Measurements from ENCODE around the gene TBC1D22A.

TBC1D22A gene

GRCh38 chr22:46737105-46737975 is 25.1 kb upstream of the TBC1D22A start:
- DNase-seq (ENCODE audit: low read depth in 1 of 2, low spot score in 1 of 2), result peak in 1 of 2 donors; percentile 30

- peak; percentile 45 to 57 for DNase-seq (ENCODE audit: low read depth in 1 of 2, low spot score in 1 of 2)
Observed at GRCh38 chr22:46737976-46738646, 24.3 kb upstream of the TBC1D22A start, which contains the start of gene CERK. CERK (minus strand) TSS chr22:46738252; CDS start chr22:46738148, 104 bp downstream.

DNA sequence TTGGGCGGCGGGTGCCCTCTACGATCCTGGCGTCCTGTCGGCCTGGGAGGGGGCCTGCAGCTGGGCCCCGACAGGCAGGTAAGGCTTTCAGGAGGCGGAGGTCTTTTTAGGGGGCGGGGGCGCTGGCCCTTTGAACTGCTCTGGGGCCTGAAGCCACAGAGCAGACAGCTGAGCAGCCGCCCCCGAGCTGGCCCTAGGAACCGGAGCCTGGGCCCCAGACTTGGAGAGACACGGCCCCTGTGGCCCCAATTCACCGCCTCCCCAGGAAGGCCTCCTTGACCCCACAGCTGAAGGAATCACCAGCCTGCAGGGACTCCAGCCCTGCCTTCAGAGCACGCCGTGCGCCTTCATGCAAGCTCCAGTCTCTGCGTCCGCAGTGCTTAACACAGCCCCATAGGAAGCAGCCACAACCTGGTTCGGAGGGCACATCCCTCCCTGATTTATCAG is 23.8 kb upstream of the TBC1D22A start:
- no peak for DNase-seq (ENCODE audit: low read depth in 1 of 2, low spot score in 1 of 2)

DNA sequence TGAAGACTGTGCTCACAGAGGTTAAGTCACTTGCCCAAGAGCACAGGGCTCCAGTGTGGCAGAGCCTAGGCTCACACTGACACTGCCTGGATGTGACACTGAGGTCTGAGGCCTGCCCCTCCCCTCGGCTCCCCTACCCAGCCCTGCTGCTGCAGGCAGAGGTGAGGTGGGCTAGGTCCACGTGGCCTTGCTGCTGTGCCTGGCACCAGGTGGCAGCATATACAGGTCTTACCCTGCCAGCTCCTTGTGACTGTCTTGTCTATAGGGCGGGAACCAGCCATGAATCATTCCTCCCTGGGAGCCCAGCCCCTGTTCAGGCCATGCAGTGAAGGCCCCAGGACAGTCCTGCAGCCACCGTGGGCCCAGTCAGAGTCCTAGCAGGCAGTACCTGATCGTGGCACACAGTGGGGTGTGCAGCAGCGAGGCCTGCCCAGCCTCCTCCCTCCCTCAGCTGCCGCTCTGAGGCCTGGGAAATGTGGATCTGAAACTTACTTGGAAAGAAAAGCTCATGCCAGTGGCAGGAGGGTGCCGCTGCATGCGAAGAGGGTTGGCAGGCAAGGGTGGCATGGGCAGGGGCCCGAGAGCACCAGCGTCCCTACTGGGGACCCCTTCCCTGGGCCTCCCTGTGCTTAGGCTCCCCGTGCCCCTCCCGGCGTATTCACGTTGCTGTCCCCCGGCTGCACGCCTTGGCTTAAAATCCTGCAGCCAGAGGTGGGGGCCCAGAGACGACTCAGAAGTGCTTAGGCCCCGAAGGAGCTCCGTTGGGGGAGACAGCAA is 23.2 kb upstream of the TBC1D22A start:
- DNase-seq (ENCODE audit: low read depth in 1 of 2, low spot score in 1 of 2), result peak in 1 of 2 donors; percentile 50

GRCh38 chr22:46740910-46741780 is 21.3 kb upstream of the TBC1D22A start:
- DNase-seq (ENCODE audit: low read depth in 1 of 2, low spot score in 1 of 2), result no peak

GRCh38 chr22:46741974-46742519 is 20.4 kb upstream of the TBC1D22A start:
- DNase-seq (ENCODE audit: low read depth in 1 of 2, low spot score in 1 of 2), result no peak

GRCh38 chr22:46742576-46743221 is 19.8 kb upstream of the TBC1D22A start:
- no peak for DNase-seq (ENCODE audit: low read depth in 1 of 2, low spot score in 1 of 2)

GRCh38 chr22:46744581-46744980 is 17.9 kb upstream of the TBC1D22A start:
- no peak for DNase-seq (ENCODE audit: low read depth in 1 of 2, low spot score in 1 of 2)

- DNase-seq (ENCODE audit: low read depth in 1 of 2, low spot score in 1 of 2), result no peak
Observed at GRCh38 chr22:46746192-46746591, 16.3 kb upstream of the TBC1D22A start.

DNA sequence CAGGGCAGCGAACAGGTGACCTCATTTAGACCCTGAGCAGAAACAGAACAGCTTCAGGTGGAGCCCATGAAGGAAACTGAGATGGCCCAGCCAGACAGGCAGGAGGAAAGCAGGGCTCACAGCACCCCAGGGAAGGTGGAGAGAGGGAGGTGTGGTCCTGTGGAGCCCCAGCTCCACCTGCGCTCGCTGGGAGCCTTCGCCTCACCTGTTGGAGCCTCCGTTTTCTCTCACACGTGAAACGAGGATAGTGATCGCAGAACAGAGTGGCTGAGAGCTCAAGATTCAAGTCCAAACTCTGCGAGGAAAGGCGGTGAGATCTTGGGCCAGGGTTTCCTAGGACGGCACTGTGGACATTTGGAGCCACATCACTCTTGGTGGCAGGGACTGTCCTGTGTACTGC is 15.8 kb upstream of the TBC1D22A start:
- DNase-seq (ENCODE audit: low read depth in 1 of 2, low spot score in 1 of 2), result no peak

GRCh38 chr22:46747646-46748045 is 14.8 kb upstream of the TBC1D22A start:
- DNase-seq (ENCODE audit: low read depth in 1 of 2, low spot score in 1 of 2), result no peak

- DNase-seq (ENCODE audit: low read depth in 1 of 2, low spot score in 1 of 2), result no peak
Observed at GRCh38 chr22:46748206-46748907, 14.1 kb upstream of the TBC1D22A start.

DNA sequence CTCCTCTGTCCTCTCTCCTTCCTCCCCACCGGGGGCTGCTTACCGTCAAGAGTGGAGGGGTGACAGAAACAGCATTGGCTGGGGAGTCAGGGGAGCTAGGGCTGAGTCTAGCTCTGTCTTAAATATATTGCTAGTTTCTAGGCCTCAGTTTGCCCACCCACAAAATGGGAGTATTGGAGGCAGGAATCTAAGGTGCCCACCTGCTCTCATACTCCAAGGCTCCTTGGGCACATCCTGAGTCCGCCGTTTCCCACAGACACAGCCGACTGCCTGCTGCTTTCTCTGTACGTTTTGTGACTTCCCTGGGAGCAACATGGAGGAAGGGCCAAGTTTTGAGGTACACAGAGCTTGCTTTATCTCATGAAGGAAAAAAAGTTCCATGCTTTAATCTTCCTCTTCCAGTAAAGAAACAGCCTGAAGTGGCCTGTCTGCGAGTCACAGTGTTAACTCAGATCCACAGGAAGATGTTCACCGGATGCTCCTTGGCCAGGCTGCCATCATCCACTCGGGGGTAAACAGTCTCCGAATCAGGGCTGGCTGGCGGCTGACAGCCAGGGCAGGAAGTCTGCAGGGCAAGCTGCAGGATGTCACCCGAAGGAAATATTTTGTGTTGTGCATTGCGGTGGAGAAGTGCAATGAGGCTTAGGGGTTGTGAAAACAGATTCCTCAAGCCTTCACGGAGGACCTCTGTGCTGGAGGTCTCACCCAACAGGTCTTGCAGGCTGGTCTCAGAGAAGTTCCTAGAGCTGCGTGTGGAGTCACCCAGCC is 13.4 kb upstream of the TBC1D22A start:
- DNase-seq (ENCODE audit: low read depth in 1 of 2, low spot score in 1 of 2), result peak in 1 of 2 donors; percentile 55

GRCh38 chr22:46749682-46750529 is 12.5 kb upstream of the TBC1D22A start:
- DNase-seq (ENCODE audit: low read depth in 1 of 2, low spot score in 1 of 2), result no peak

DNA sequence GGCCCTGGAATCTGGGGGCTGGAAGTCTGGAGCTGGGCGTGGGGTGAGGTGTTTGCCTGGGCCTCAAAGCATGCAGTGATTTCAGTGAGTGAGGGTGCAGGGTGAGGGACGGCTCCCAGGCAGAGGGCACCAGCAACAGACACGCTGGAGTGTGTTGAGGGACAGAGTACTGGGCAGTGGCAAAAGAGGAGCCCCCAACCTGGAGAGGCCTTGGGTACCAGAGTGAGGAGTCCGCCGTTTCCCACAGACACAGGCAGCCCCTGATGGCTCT is 12.0 kb upstream of the TBC1D22A start:
- no peak for DNase-seq (ENCODE audit: low read depth in 1 of 2, low spot score in 1 of 2)

DNA sequence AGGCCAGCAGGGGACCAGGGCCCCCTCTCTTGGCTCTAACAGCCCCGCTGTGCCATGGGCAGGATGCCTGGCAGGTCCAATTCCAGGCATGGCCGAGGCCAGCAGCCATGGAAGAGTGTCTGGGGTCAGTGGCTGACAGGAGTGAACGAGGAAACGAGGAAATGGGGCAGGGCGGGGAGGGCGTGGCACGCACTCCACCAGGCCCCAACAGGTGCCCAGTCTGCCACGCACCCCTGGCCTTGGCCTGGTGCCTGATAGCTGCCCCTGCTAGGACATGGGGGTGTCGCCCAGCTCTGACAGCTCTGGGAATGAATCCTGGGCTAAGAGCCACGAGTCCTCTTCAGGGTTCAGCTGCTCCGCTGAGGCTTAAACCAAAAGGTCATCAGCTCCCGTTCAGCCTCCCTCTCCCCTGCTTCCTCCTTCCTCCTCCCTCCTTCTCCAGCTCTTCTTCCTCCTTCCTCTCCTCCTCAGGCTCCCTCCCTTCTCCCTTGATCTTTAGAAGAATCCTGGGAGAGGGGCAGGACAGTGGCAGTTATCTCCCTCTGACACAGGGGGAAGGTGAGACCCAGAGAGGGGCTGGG is 11.5 kb upstream of the TBC1D22A start:
- DNase-seq (ENCODE audit: low read depth in 1 of 2, low spot score in 1 of 2), result no peak

DNA sequence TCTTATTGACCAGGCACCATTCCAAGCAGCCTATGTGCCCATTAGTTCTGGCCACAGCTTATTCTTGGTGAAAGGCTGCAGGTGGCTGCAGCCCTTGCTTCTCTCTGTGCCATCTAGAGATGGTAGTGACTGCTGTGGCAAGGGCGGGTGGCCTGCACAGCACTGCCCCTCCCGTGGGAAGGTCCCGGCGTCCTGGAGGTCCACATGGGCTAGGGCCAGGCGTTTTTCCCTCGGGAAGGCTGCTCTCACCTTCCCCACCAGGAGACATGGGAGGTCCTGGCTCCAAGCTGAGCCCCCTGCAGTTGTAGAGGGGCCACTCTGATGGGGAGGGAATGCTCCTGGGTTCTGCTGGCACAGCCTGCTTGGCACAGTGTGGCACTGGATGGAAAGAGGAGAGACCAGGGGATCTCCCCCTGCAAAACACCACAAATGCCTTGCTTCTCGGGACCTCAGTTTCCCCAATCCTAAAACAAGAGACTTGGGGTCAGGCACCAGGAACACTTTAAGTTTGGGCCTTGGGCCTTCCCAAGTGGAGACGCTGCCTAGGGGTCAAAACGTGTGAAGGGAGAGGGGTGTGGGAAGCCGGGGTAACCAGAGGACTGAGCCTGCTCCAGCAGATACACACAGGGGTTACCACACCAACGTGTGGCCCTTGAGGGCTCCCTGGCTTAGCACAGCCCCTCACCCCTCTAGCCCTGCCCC is 10.0 kb upstream of the TBC1D22A start:
- DNase-seq (ENCODE audit: low read depth in 1 of 2, low spot score in 1 of 2), result no peak
